HG02798 (cell line): Measurements from ENCODE around the gene TLCD2.
"Not testable (repeated sequence)": the region's sequence is repeated elsewhere in the genome, so short reads cannot be mapped to it uniquely, and the experiment has no call there.

ENCODE experiments used
- ATAC-seq: cut with Tn5 transposase; IDR thresholded peaks from one replicate; pipeline ENCODE4 v1.9.1; 2021; ENCODE audit warnings: mild to moderate bottlenecking; ENCODE audit not compliant: unreplicated experiment, poor library complexity

TLCD2 gene

DNA sequence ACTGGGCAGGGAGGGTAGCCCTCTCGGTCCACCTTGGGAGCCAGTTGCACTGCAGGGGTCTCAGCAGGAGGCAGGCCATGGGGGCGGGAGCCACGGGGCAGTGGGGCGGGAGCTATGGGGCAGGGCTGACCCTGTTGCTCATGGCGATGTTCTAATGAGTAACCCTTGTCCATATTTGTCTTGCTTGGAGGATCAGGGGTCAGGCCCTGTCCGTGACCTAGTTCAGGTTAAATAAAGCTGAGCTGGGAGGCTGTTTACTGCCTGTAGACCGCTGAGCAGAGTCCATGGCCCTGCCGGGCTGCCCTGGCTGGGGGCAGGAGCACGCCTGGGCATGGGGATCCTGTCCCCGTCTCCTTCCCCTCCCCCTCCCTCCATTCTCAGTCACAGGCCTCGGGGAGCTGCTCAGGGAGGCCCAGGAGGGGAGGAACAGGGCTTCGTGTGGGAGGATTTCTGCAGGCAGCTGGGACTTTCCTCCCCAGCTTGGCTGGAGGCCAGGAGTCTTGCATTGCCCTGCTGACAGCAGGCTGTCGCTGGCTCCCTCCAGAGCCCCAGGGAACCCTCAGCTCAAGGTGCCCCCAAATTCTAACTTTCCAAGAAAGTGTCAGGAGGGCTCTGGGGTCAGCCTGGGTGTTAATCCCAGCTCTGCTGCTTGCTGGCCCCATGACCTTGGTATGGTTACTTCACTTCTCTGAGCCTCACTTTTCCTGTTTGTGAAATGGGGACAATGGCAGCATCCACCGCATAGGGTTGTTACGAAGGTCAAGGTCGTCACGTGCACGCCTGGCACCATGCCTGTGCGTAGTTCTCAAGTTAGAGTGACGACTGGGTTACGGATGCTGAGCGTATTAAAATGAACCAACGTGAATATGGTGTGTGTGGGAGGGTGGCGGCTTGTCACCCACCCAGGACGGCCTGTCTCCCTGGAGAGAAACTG, 26.4 kb upstream of the TLCD2 start:
- no peak for ATAC-seq

DNA sequence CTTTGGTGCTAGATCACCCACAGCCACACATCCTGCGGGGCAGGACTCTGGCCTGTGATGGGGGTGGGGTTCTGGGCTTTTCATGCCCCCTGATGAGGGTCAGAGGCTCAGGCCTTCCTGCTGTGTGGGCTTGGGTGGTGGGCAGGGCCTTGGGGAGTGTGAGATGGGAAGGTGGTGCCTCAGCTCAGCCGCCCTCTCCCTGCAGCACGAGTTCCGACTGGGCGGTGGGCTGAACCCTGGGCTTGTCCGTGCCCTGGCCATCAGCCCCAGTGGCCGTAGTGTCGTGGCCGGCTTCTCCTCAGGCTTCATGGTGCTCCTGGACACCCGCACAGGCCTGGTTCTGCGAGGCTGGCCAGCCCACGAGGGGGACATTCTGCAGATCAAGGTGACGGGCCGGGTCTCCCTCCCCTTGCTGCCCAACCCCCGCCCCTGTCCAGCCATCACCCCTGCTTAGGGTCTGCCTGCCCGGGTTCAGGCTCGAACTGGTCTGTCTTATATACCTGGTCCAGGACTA, 25.7 kb upstream of the TLCD2 start:
- no peak for ATAC-seq

DNA sequence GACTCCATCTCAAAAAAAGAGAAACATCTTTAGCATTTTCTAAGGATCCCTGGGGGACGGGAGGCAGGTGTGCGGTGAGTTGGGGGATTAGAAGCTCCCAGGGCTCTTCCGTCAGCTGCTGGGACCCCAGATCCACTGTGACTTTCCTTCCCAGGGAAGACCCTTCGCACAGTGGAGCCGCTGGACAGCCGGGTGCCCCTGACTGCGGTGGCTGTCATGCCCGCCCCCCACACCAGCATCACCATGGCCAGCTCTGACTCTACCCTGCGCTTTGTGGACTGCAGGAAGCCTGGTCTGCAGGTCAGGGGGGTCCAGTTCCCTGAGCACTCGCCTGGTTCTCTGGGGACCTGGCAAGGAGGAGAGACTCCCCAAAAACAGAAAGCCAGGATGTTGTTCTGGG, 25.2 kb upstream of the TLCD2 start:
- no peak for ATAC-seq

DNA sequence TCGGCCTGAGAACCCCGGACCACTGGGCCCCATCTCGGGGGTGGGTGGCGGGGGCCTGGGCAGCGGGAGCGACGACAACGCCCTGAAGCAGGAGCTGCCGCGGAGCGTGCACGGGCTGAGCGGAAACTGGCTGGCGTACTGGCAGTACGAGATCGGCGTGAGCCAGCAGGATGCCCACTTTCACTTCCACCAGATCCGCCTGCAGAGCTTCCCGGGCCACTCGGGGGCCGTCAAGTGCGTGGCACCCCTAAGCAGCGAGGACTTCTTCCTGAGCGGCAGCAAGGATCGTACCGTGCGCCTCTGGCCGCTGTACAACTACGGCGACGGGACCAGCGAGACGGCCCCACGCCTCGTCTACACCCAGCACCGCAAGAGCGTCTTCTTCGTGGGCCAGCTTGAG, 23.6 kb upstream of the TLCD2 start:
- no peak for ATAC-seq

DNA sequence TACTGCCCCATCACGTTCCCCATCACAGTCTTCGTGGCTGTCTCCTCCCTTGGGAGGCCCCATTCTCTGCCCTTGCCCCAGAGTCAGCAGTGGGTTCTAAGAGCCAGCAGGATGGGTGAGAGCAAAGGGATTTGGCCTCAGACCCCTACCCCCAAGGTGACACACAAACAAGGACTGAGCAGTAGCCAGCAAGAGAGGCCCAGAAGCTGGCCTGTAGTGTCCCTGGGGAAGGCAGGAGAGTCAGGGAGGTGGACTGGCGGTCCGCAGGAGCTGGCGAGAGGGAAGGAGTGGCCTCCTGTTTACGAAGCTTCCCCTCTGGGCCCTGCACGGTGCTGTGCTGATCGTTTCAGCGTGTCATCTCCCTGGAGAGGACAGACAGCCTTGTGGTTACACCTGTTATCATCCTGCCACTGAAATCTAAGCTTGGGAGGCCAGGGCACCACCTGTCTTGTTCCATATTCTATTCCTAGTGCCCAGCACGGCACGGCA, 22.7 kb upstream of the TLCD2 start:
- no peak for ATAC-seq

DNA sequence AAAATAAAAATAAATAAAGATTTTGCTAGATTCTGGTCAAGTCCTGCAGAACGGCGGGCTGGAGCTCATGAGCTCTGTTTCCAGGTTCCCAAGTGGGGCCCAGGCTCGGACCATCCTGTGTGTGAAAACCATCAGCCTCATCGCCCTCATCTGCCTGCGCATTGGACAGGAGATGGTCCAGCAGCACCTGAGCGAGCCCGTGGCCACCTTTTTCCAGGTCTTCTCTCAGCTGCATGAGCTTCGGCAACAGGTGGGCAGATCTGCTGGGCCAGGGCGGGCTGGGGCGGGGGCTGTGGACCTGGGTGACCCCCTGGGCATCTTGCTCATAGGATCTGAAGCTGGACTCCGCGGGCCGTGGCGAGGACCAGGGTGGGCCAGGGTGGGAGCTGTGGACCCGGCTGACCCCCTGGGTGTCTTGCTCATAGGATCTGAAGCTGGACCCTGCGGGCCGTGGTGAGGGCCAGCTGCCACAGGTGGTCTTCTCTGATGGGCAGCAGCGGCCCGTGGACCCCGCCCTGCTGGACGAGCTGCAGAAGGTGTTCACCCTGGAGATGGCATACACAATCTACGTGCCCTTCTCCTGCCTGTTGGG, 22.2 kb upstream of the TLCD2 start:
- no peak for ATAC-seq

DNA sequence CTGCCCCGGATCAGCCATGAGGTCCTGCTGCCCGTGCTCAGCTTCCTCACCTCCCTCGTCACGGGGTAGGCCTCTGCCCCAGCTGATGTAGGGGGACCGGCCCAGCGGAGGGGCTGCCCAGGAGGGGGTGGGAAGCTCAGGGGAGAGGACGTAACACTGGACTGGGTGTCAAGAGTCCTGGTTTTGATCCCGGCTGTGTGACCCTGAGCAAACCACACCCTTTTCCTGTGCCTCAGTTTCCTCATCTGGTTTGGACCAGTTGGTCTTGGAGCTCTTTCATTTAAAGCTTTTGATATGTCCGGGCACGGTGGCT, 21.0 kb upstream of the TLCD2 start:
- no peak for ATAC-seq

DNA sequence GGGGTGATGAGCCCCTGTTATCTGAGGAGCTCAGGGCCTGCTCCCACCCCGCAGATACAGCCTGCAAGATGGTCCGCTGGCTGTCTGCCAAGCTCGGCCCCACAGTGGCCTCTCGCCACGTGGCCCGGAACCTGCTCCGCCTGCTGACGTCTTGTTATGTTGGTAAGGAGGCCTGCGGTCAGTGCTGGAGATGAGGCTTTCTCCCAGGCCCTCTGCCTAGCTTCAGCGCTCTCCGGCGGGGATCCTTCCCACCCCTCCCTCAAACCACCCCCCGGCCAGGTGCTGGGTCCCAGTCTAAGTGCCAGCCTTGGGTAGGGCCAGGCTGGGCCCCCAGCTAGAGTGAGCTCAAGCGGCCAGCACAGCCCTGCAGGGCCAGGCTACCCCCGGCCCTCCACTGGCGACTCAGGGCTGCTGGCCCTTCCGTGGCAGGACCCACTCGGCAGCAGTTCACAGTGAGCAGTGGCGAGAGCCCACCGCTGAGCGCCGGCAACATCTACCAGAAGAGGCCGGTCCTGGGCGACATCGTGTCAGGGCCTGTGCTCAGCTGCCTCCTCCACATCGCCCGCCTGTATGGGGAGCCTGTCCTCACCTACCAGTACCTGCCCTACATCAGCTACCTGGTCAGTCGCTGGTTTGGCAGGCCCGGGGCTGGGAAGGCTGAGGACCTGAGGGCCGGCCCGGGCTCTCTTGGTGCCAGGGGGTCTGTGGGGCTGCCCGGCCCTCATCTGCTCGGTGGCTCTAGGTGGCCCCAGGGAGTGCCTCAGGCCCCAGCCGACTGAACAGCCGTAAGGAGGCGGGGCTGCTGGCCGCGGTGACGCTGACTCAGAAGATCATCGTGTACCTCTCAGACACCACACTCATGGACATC, 20.4 kb upstream of the TLCD2 start:
- no peak for ATAC-seq

DNA sequence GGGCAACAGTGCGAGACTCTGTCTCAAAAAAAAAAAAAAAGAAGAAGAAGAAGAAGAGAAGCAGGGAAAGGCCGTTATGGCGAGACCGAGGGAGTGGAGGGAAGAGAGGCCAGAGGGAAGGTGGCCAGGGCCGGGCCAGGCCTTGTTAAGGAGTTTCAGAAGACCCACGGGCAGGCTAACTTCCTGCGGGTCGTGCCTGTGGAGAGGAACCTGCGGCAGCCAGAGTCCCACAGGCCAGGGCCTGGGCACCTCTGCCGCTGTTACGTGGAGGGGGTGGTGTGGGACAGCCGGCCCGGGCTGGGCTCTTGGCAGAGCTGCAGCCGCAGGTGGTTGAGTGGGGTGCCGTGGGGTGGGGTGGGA, 19.8 kb upstream of the TLCD2 start:
- no peak for ATAC-seq

DNA sequence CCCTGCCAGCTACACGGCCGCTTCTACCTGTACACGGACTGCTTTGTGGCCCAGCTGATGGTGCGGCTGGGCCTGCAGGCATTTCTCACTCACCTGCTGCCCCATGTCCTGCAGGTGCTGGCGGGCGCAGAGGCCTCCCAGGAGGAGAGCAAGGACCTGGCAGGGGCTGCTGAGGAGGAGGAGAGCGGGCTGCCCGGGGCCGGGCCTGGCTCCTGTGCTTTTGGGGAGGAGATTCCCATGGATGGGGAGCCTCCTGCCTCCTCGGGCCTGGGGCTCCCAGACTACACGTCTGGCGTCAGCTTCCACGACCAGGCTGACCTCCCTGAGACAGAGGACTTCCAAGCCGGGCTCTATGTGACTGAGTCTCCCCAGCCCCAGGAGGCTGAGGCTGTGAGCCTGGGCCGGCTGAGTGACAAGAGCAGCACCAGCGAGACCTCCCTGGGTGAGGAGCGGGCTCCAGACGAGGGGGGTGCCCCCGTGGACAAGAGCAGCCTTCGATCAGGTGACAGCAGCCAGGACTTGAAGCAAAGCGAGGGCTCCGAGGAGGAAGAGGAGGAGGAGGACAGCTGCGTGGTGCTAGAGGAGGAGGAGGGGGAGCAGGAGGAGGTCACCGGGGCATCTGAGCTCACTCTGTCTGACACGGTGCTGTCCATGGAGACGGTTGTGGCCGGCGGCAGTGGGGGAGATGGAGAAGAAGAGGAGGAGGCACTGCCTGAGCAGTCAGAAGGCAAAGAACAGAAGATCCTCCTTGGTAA, 17.9 kb upstream of the TLCD2 start:
- ATAC-seq, result no peak

DNA sequence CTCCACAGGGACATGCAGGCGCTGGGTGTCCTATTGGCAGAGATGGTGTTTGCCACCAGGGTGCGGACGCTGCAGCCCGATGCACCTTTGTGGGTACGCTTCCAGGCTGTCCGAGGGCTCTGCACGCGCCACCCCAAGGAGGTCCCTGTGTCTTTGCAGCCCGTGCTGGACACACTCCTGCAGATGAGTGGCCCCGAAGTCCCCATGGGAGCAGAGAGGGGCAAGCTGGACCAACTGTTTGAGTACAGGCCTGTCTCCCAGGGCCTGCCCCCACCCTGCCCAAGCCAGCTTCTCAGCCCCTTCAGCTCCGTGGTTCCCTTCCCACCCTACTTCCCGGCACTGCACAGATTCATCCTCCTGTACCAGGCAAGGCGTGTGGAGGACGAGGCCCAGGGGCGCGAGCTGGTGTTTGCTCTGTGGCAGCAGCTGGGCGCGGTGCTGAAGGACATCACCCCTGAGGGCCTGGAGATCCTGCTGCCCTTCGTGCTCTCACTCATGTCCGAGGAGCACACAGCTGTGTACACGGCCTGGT, 17.1 kb upstream of the TLCD2 start:
- ATAC-seq, result no peak

DNA sequence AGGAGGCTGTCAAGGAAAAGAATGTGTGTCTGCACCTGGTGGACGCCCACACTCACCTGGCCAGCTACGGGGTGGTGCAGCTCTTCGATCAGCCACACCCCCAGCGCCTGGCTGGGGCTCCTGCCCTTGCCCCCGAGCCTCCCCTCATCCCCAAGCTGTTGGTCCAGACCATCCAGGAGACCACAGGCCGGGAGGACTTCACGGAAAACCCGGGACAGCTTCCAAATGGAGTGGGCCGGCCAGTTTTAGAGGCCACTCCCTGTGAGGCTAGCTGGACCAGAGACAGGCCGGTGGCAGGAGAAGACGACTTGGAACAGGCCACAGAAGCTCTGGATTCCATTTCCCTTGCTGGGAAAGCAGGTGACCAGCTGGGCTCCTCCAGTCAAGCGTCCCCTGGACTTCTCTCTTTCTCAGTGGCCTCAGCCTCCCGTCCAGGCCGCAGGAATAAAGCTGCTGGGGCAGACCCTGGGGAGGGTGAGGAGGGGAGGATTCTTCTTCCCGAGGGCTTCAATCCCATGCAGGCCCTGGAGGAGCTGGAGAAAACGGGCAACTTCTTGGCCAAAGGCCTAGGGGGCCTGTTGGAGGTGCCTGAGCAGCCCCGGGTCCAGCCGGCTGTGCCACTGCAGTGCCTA, 16.6 kb upstream of the TLCD2 start:
- ATAC-seq, result no peak

DNA sequence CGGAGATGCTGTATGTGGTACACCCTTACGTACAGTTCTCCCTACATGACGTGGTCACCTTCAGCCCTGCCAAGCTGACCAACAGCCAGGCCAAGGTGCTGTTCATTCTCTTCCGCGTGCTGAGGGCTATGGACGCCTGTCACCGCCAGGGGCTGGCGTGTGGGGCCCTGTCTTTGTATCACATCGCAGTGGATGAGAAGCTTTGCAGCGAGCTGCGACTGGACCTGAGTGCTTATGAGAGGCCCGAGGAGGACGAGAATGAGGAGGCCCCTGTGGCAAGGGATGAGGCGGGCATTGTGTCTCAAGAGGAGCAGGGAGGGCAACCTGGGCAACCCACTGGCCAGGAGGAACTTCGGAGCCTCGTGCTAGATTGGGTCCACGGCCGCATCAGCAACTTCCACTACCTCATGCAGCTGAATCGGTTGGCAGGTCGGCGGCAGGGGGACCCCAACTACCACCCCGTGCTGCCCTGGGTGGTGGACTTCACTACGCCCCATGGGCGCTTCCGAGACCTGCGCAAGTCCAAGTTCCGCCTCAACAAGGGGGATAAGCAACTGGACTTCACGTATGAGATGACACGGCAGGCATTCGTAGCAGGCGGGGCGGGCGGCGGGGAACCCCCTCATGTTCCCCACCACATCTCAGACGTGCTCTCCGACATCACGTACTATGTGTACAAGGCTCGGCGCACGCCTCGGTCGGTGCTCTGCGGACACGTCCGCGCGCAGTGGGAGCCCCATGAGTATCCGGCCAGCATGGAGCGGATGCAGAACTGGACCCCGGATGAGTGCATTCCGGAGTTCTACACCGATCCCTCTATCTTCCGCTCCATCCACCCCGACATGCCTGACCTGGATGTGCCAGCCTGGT, 15.7 kb upstream of the TLCD2 start:
- ATAC-seq, result no peak

DNA sequence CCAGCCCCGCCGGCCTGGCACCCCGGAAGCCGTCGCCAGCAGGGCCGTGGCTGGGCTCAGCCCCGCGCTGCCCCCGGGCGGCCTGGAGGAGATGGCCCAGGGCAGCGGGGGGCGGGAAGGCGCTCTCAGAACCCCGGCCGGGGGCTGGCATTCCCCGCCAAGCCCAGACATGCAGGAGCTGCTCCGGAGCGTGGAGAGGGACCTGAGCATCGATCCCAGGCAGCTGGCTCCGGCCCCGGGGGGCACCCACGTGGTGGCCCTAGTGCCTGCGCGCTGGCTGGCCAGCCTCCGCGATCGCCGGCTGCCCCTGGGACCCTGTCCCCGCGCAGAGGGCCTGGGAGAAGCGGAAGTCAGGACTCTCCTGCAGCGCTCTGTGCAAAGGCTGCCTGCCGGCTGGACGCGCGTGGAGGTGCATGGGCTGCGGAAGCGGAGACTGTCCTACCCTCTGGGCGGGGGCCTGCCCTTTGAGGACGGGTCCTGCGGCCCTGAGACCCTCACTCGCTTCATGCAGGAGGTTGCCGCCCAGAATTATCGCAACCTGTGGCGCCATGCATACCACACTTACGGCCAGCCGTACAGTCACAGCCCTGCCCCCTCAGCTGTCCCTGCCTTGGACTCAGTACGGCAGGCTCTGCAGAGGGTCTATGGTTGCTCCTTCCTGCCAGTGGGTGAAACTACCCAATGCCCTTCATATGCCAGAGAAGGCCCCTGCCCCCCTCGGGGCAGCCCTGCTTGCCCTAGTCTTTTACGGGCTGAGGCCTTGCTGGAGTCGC, 14.9 kb upstream of the TLCD2 start:
- peak; percentile 35 for ATAC-seq

DNA sequence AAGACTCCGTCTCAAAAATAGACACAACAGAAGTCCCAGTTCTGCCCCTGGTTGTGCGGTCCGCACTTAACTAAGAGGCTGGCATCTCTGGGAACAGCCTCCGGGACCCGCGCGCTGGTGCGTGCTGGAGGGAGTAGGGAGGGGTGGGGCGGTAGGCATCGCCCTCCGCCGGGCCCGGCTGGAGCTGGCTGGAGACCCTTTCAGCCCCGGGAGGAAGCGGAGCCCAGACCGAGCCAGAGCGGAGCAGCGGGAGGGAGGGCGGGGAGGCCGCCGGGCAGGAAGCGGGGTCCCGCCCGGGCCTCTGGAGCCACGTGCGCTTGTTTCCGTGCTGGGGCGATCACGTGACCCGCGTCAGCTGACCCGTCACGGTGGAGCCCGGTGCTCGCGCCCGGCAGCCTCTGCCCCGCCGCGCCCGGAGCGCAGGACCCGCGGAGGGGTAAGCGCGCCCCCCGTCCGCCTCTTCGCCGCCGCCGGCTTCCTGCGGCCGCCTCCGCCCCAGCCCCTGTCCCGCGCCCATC, 14.2 kb upstream of the TLCD2 start, which contains the start of gene WDR81:
Gene WDR81 (plus strand): TSS at position 354 of the 518 bp plus-strand sequence. CDS start 256 bp downstream, outside the sequence.
- ATAC-seq, result peak; percentile 66

DNA sequence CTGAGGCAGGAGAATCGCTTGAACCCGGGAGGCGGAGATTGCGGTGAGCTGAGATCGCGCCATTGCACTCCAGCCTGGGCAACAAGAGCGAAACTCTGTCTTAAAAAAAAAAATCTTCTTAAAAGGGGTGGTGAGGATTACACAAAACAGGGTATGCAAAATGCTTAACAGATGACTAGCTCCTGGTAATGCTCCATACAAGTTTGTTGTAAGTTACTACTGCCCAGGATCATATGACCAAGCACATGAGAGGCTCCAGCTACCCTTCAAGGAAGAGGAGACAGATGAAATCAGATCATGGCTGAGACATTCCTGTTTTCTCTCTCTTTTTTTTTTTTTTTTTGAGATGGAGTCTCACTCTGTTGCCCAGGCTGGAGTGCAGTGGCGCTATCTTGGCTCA, 11.8 kb upstream of the TLCD2 start:
- ATAC-seq, result not testable (repeated sequence)

DNA sequence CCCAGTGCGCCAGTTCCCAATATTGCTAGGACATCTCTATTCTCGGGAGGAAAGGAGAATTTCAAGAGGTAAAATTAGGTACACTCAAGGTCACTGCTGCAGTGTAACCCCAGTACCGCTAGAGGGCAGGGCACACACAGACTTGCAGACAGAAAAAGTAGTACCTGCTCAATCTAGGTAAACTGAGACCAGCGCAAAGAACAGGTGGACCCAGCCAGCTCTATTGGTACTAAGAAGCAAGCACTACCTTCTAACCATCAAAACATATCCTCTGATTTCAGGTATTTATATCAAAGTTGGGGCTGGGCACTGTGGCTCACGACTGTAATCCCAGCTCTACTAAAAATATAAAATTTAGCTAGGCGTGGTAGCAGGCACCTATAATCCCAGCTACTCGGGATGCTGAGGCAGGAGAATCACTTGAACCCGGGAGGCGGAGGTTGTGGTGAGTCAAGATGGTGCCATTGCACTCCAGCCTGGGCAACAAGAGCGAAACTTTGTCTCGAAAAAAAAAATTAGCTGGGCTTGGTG, 10.7 kb upstream of the TLCD2 start:
- no peak for ATAC-seq
